Common myeloid progenitor, CD34-positive (primary cell): ENCODE data around the gene PCSK6.
A peak's percentile ranks its signal among the peaks of the same experiment; 100 is the strongest.

ENCODE experiments used
- CTCF ChIA-PET: fragments of 350-600 bp; sonication (Branson Sonifier 250); formaldehyde crosslinking; loops from one replicate; lab custom pipeline; 2021; ENCODE audit warnings: antibody characterized with exemption; lab: Charles Lee
- POLR2A ChIA-PET: fragments of 350-600 bp; sonication (Branson Sonifier 250); formaldehyde crosslinking; loops from one replicate; lab custom pipeline; 2021; ENCODE audit warnings: antibody characterized with exemption; lab: Charles Lee
- DNase-seq, 3 donors: peaks; one replicate each; pipeline versions ENCODE4 v3.0.0 to v3.0.0-alpha.2; 2013
- H3K27ac ChIP-seq, 2 experiments: 1 replicate in 1 of 2; 2 replicates in 1 of 2; pipeline ENCODE4 v1.7.0; 2013; ENCODE audit warnings: inconsistent platforms in 2 of 2, low read length in 2 of 2, mild to moderate bottlenecking in 2 of 2, low read depth in 1 of 2, moderate library complexity in 1 of 2; ENCODE audit not compliant: severe bottlenecking in 2 of 2, insufficient read depth in 1 of 2, poor library complexity in 1 of 2
- H3K27me3 ChIP-seq, 5 experiments: replicated peaks in 2 of 5; 1 replicate in 3 of 5; 2 replicates in 2 of 5; pipeline versions ENCODE4 v1.6.1 to v1.7.0; 2013; ENCODE audit warnings: low read length in 4 of 5, mild to moderate bottlenecking in 2 of 5, moderate library complexity in 2 of 5, inconsistent platforms in 1 of 5; ENCODE audit not compliant: insufficient read depth in 5 of 5, control insufficient read depth in 4 of 5
- H3K36me3 ChIP-seq, 4 experiments: 1 replicate in 2 of 4; 2 replicates in 2 of 4; pipeline versions ENCODE4 v1.6.1 to v1.7.0; 2013; ENCODE audit warnings: low read length in 3 of 4, control low read depth in 1 of 4, mild to moderate bottlenecking in 1 of 4; ENCODE audit not compliant: control insufficient read depth in 4 of 4, insufficient read depth in 4 of 4
- H3K4me1 ChIP-seq, 4 experiments: 1 replicate in 3 of 4; 2 replicates in 1 of 4; pipeline versions ENCODE4 v1.6.1 to v1.7.1; 2013; ENCODE audit warnings: low read length in 3 of 4, mild to moderate bottlenecking in 3 of 4, control low read depth in 1 of 4, inconsistent platforms in 1 of 4, moderate library complexity in 1 of 4; ENCODE audit not compliant: control insufficient read depth in 4 of 4, insufficient read depth in 4 of 4; ENCODE audit errors: control extremely low read depth in 1 of 4
- H3K4me3 ChIP-seq, 7 experiments: 1 replicate in 4 of 7; 2 replicates in 3 of 7; pipeline versions ENCODE4 v1.5.1 to v1.7.0; 2013; ENCODE audit warnings: mild to moderate bottlenecking in 7 of 7, low read length in 6 of 7, moderate library complexity in 6 of 7, inconsistent platforms in 2 of 7, low read depth in 2 of 7, control low read depth in 1 of 7; ENCODE audit not compliant: insufficient read depth in 4 of 7, control insufficient read depth in 1 of 7; ENCODE audit errors: extremely low read depth in 1 of 7
- H3K9me3 ChIP-seq, 5 experiments: 1 replicate in 4 of 5; 2 replicates in 1 of 5; pipeline versions ENCODE4 v1.6.1 to v1.7.1; 2013; ENCODE audit warnings: low read length in 4 of 5, mild to moderate bottlenecking in 2 of 5, inconsistent platforms in 1 of 5, low read depth in 1 of 5, moderate library complexity in 1 of 5; ENCODE audit not compliant: control insufficient read depth in 4 of 5, insufficient read depth in 2 of 5; ENCODE audit errors: control extremely low read depth in 1 of 5
- WGBS: methylation state at CpG from one replicate; pipeline ENCODE4 v1.1.5; 2013; ENCODE audit not compliant: insufficient coverage; 5-methylcytosine and 5-hydroxymethylcytosine counted together

Gene PCSK6

GRCh38 chr15:101323793-101324523 is 165.5 kb downstream of the PCSK6 start:
- POLR2A ChIA-PET = no interaction called here
- peaks cover 0 to 17% (median 12%) of the 10 kb centered on the region in 4 experiments for H3K4me1 ChIP-seq
- CTCF ChIA-PET = no interaction called here
- no peak overlapping the region for H3K4me3 ChIP-seq
- 91% methylated on average over 20 of the region's 21 CpGs for WGBS
- peaks cover 0 to 86% (median 20%) of the 10 kb centered on the region in 5 experiments for H3K27me3 ChIP-seq
- no peak for DNase-seq
- no peak overlapping the region for H3K27ac ChIP-seq
- H3K36me3 ChIP-seq = no peaks in the 10 kb centered on the region
- H3K9me3 ChIP-seq = no peaks in the 10 kb centered on the region

GRCh38 chr15:101322854-101323477 is 166.5 kb downstream of the PCSK6 start:
- H3K4me3 ChIP-seq = no peak overlapping the region
- ChIA-PET CTCF (interaction anchor here (1.1 kb wide), 1 partner anchor 9 kb away, joined by 3 read pairs; no protein-coding TSS in a partner anchor), POLR2A (no interaction called here)
- peaks cover 0 to 86% (median 17%) of the 10 kb centered on the region in 5 experiments for H3K27me3 ChIP-seq
- DNase-seq = peak in 2 of 3 donors; percentile 53 to 55
- H3K36me3 ChIP-seq = no peaks in the 10 kb centered on the region
- no peak overlapping the region for H3K27ac ChIP-seq
- no peaks in the 10 kb centered on the region for H3K9me3 ChIP-seq
- 96% methylated on average over 16 of the region's 17 CpGs for WGBS
- peaks cover 0 to 17% (median 12%) of the 10 kb centered on the region in 4 experiments for H3K4me1 ChIP-seq

GRCh38 chr15:101322016-101322695 is 167.4 kb downstream of the PCSK6 start:
- ChIA-PET POLR2A (no interaction called here), CTCF (interaction anchor here (0.8 to 3.5 kb wide), 4 partner anchors 9 to 317 kb away, joined by 3 to 25 read pairs (median 8); no protein-coding TSS in a partner anchor)
- peaks cover 0 to 17% (median 12%) of the 10 kb centered on the region in 4 experiments for H3K4me1 ChIP-seq
- no peaks in the 10 kb centered on the region for H3K36me3 ChIP-seq
- no peak overlapping the region for H3K27ac ChIP-seq
- 93% methylated on average over 21 of the region's 21 CpGs for WGBS
- H3K27me3 ChIP-seq = peaks cover 0 to 86% (median 23%) of the 10 kb centered on the region in 5 experiments
- H3K4me3 ChIP-seq = no peak overlapping the region
- H3K9me3 ChIP-seq = no peaks in the 10 kb centered on the region
- DNase-seq = no peak

- CTCF ChIA-PET = interaction anchor here (0.7 to 4.8 kb wide), 19 partner anchors 9 to 329 kb away, joined by 3 to 40 read pairs (median 4); no protein-coding TSS in a partner anchor
Measured at GRCh38 chr15:101320501-101321052, 168.9 kb downstream of the PCSK6 start.

GRCh38 chr15:101318839-101319238 is 170.7 kb downstream of the PCSK6 start:
- no peaks in the 10 kb centered on the region for H3K36me3 ChIP-seq
- POLR2A ChIA-PET = no interaction called here
- CTCF ChIA-PET = interaction anchor here (0.9 to 4.8 kb wide), 11 partner anchors 10 to 320 kb away, joined by 3 to 40 read pairs (median 6); no protein-coding TSS in a partner anchor
- H3K4me3 ChIP-seq = no peak overlapping the region
- H3K27me3 ChIP-seq = peaks cover 0 to 79% (median 19%) of the 10 kb centered on the region in 5 experiments
- peaks cover 0 to 17% (median 12%) of the 10 kb centered on the region in 4 experiments for H3K4me1 ChIP-seq
- 63% methylated on average over 5 of the region's 7 CpGs for WGBS
- peak in 2 of 3 donors; percentile 27 to 29 for DNase-seq
- H3K9me3 ChIP-seq = no peaks in the 10 kb centered on the region
- H3K27ac ChIP-seq = no peak overlapping the region

More at GRCh38 chr15:101320501-101321052, 168.9 kb downstream of the PCSK6 start:
- H3K4me1 ChIP-seq = peaks cover 0 to 17% (median 12%) of the 10 kb centered on the region in 4 experiments
- H3K9me3 ChIP-seq = no peaks in the 10 kb centered on the region
- H3K4me3 ChIP-seq = peak overlapping the region in 1 of 7 experiments; percentile 48
- WGBS = 7% methylated on average over 10 of the region's 21 CpGs
- H3K27me3 ChIP-seq = peaks cover 0 to 88% (median 25%) of the 10 kb centered on the region in 5 experiments
- no peak overlapping the region for H3K27ac ChIP-seq
- no peaks in the 10 kb centered on the region for H3K36me3 ChIP-seq
- POLR2A ChIA-PET = interaction anchor here (0.6 to 1.0 kb wide), 5 partner anchors 10 to 131 kb away, joined by 3 to 4 read pairs (median 3); no protein-coding TSS in a partner anchor
- DNase-seq = peak; percentile 91 to 97 (median 96)

- DNase-seq = no peak
- Histone ChIP-seq H3K4me1 (peaks cover 0 to 17% (median 12%) of the 10 kb centered on the region in 4 experiments), H3K4me3 (no peak overlapping the region), H3K27ac (no peak overlapping the region), H3K9me3 (no peaks in the 10 kb centered on the region), H3K27me3 (peaks cover 0 to 80% (median 19%) of the 10 kb centered on the region in 5 experiments), H3K36me3 (no peaks in the 10 kb centered on the region)
- POLR2A ChIA-PET = no interaction called here
- CTCF ChIA-PET = interaction anchor here (1.1 to 4.8 kb wide), 6 partner anchors 10 to 184 kb away, joined by 3 to 40 read pairs (median 8); no protein-coding TSS in a partner anchor
- WGBS = 88% methylated on average over 20 of the region's 20 CpGs
Measured at GRCh38 chr15:101318147-101318819, 171.2 kb downstream of the PCSK6 start.
